ENCODE data around the gene UBTD2.

- no peak for TF ChIP-seq CTCF (IDR thresholded peaks at IDR 0.05)
- no peak for TF ChIP-seq EZH2 (IDR thresholded peaks at IDR 0.05; ENCODE audit: borderline replicate concordance, insufficient read depth, low read depth, low read length, poor library complexity, severe bottlenecking)
These were observed 64.3 kb downstream of the UBTD2 start for GRCh38 chr5:172219296-172219695.

All from B cell (primary cell).